Raji (cell line): ENCODE results near the gene KRT33A.

Source experiments
- POLR2A ChIP-seq: IDR thresholded peaks from 2 replicates; pipeline ENCODE4 v1.6.1; 2011; ENCODE audit warnings: low read depth, low read length, control low read depth; ENCODE audit not compliant: insufficient read depth

Gene KRT33A

GRCh38 chr17:41301916-41302901 lies 48.4 kb downstream of the KRT33A start, which contains the start of gene KRTAP29-1:
Gene KRTAP29-1 (minus strand): TSS chr17:41302851. CDS start chr17:41302851, 0 bp downstream.
- TF ChIP-seq POLR2A, result no peak

GRCh38 chr17:41301204-41301790 lies 49.3 kb downstream of the KRT33A start:
- no peak for TF ChIP-seq POLR2A

DNA sequence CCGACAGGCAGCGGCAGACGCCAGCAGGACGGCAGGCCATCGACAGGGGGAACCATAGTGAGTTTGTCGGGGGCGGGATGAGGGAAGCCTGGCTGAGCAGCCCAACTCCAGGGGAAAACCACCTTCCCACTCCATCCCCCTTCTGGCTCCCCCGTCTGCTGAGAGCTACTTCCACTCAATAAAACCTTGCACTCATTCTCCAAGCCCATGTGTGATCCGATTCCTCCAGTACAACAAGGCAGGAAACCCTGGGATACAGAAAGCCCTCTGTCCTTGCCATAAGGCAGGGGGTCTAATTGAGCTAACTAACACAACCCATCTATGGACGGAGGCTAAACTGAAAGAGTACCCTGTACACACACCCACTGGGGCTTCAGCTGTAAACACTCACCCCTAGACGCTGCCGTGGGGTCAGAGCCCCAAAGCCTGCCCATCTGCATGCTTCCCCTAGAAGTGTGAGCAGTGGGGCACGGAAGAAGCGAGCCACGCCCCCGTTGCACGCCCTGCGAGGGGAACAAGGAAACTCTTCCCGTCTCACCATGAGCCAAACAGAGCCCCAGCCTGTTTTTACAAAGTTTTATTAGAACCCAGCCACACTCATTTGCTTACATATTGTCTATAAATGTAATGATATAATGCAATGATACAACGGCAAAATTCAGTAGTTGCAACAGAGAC lies 52.0 kb downstream of the KRT33A start:
- TF ChIP-seq POLR2A, result no peak

- no peak for TF ChIP-seq POLR2A
Measured at GRCh38 chr17:41296846-41297245, 53.8 kb downstream of the KRT33A start.
